Nephron (organoid): ENCODE results near the gene FAM184B.

Source experiments
- H3K27ac Mint-ChIP-seq, 3 experiments: 2 replicates each; pipeline ENCODE4 v1.8.0; 2020; ENCODE audit warnings: mixed read lengths in 3 of 3, mild to moderate bottlenecking in 2 of 3, moderate library complexity in 1 of 3
- H3K27me3 Mint-ChIP-seq: 2 replicates; pipeline ENCODE4 v1.8.0; 2021; ENCODE audit warnings: low read depth, mild to moderate bottlenecking, moderate library complexity, mixed read lengths
- H3K36me3 Mint-ChIP-seq: 2 replicates; pipeline ENCODE4 v1.8.0; 2020; ENCODE audit warnings: low read depth, mixed read lengths
- H3K4me1 Mint-ChIP-seq: 2 replicates; pipeline ENCODE4 v1.8.0; 2020; ENCODE audit warnings: mixed read lengths
- H3K4me3 Mint-ChIP-seq, 3 experiments: 2 replicates each; pipeline ENCODE4 v1.8.0; 2020; ENCODE audit warnings: mild to moderate bottlenecking in 3 of 3, mixed read lengths in 3 of 3, moderate library complexity in 2 of 3
- H3K9me3 Mint-ChIP-seq: 2 replicates; pipeline ENCODE4 v1.8.0; 2020; ENCODE audit warnings: mixed read lengths
- CTCF ChIP-seq, 3 experiments: fragments of 200-600 bp; sonication (generic); IDR thresholded peaks; one replicate each; pipeline ENCODE4 v1.5.0; 2021; ENCODE audit warnings: antibody characterized with exemption in 3 of 3; ENCODE audit not compliant: unreplicated experiment in 3 of 3

FAM184B gene

GRCh38 chr4:17723648-17724047, 57.8 kb downstream of the FAM184B start:
- H3K9me3 Mint-ChIP-seq: peaks cover 10% of the 10 kb centered on the region
- H3K27ac Mint-ChIP-seq: no peak overlapping the region
- no peaks in the 10 kb centered on the region for H3K36me3 Mint-ChIP-seq
- H3K4me1 Mint-ChIP-seq: no peaks in the 10 kb centered on the region
- TF ChIP-seq CTCF (IDR thresholded peaks at IDR 0.05; ENCODE audit: unreplicated experiment in 3 of 3): no peak
- H3K4me3 Mint-ChIP-seq: no peak overlapping the region
- peaks cover 8% of the 10 kb centered on the region for H3K27me3 Mint-ChIP-seq

DNA sequence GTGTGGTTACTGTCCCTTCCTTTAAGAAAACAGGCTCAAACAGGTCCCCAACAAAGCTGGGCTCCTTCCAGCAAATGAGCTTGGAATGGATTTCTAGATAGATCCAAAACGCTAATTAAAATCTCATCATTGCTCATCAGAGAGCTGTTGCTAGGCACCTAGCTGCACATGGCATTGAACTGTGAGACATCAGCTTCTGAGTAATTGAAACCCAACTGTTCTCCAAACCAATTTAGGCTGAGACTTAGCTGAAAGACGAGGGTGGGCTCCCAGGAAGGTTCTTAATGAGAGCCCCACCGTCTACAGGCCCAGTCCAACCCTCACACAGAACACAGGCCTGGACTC, 59.1 kb downstream of the FAM184B start:
- Mint-ChIP-seq H3K4me1 (no peaks in the 10 kb centered on the region), H3K27ac (no peak overlapping the region), H3K9me3 (peaks cover 1% of the 10 kb centered on the region), H3K36me3 (no peaks in the 10 kb centered on the region), H3K4me3 (no peak overlapping the region), H3K27me3 (peaks cover 8% of the 10 kb centered on the region)
- no peak for TF ChIP-seq CTCF (IDR thresholded peaks at IDR 0.05; ENCODE audit: unreplicated experiment in 3 of 3)

DNA sequence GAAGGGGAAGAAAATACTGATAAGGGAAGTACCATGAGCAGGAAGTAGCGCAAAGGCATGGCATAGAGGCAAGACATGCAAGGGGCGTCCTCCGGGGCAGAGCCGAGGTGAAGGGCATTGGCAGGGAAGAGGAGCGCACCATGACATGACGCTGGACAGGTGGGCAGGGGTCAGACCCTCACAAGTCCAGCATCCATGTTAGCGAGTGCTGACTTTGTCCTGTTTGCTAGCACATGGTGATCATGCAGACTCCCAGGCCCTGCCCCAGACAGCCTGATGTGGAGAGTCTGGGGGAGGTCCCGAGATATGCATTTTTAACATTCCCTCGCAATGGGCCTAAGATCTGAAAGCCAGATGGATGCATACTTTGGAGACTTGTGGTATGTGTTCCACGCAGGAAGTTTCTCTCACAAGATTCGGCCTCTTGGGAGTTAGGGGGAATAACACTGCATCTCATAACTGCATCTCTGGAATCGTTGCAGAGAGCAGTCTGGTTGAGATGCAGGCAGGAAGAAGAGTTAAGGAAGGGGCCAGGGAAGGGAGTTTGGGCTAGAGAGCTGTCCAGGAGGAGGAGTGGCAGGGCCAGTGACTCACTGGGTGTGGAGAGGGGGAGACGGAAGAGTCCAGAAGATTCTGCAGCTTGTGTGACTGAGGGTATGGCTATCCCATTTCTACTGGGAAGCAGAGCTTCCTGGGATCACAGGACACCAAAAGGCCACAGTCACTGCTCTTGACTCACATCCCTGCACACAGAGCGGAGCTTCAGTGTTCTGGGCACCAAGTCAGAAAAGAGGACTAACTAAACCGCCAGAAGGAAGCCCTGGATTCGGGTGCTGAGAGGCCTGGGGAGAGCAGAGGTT, 59.7 kb downstream of the FAM184B start:
- no peaks in the 10 kb centered on the region for H3K9me3 Mint-ChIP-seq
- TF ChIP-seq CTCF (IDR thresholded peaks at IDR 0.05; ENCODE audit: unreplicated experiment in 3 of 3): no peak
- H3K4me3 Mint-ChIP-seq: no peak overlapping the region
- no peak overlapping the region for H3K27ac Mint-ChIP-seq
- H3K4me1 Mint-ChIP-seq: no peaks in the 10 kb centered on the region
- peaks cover 8% of the 10 kb centered on the region for H3K27me3 Mint-ChIP-seq
- no peaks in the 10 kb centered on the region for H3K36me3 Mint-ChIP-seq

GRCh38 chr4:17719106-17719505, 62.3 kb downstream of the FAM184B start:
- TF ChIP-seq CTCF (IDR thresholded peaks at IDR 0.05; ENCODE audit: unreplicated experiment in 3 of 3): no peak
- Mint-ChIP-seq H3K4me3 (no peak overlapping the region), H3K27me3 (peaks cover 4% of the 10 kb centered on the region), H3K4me1 (no peaks in the 10 kb centered on the region), H3K36me3 (no peaks in the 10 kb centered on the region), H3K9me3 (no peaks in the 10 kb centered on the region), H3K27ac (no peak overlapping the region)

DNA sequence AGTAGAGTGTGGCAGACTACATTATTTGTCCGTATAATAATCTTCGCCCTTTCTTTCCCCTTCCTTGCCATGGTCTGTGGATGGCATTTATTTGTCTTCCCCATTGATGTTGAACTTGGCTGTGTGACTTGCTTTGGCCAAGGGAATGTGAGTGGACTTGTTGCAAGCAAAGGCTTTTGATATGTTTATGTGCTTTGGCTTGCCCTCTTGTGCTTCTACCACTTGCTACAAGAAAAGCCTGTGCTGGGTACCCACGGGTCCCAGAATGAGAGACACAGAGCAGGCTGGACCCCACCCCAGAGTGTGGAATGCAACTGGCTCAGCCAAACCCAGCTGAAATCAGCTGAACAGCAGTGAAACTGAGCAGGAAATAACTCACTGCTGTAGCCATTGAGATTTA, 63.0 kb downstream of the FAM184B start:
- H3K4me1 Mint-ChIP-seq: no peaks in the 10 kb centered on the region
- H3K27ac Mint-ChIP-seq: no peak overlapping the region
- no peak overlapping the region for H3K4me3 Mint-ChIP-seq
- H3K9me3 Mint-ChIP-seq: no peaks in the 10 kb centered on the region
- TF ChIP-seq CTCF (IDR thresholded peaks at IDR 0.05; ENCODE audit: unreplicated experiment in 3 of 3): no peak
- H3K36me3 Mint-ChIP-seq: no peaks in the 10 kb centered on the region
- H3K27me3 Mint-ChIP-seq: peaks cover 4% of the 10 kb centered on the region

DNA sequence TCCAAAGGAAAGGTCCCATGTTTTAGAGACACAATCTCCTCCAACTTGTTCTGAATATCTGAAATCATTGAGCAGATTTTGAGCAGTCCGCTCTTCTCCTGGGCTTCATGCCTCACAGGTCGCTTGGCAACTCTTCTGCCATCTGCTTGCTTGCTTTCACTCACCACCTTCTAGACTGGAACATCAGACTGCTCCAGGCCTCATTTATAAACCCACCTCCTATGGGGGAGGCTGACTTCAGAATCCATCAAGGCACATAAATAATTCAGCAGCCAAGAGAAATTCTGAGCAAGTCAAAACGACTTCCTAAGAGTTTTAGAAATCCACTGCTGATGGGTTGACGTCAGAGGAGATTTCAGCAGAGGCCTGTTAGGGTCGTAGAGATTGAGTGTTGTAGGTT, 64.1 kb downstream of the FAM184B start:
- Mint-ChIP-seq H3K27me3 (peaks cover 4% of the 10 kb centered on the region), H3K27ac (no peak overlapping the region), H3K4me1 (no peaks in the 10 kb centered on the region), H3K36me3 (no peaks in the 10 kb centered on the region), H3K9me3 (no peaks in the 10 kb centered on the region), H3K4me3 (no peak overlapping the region)
- TF ChIP-seq CTCF (IDR thresholded peaks at IDR 0.05; ENCODE audit: unreplicated experiment in 3 of 3): no peak
